GM23338 (cell line): ENCODE measurements around the gene KEL. TPM values are rescaled to one million over a fixed set of nuclear protein-coding genes. Genes with fewer than 3 reads are reported as not detected.

Experiments used
- ATAC-seq: fragments of 200-7000 bp; cut with Tn5 transposase; 3 replicates; pipeline ENCODE4 v1.9.1; 2020
- DNase-seq: peaks from one replicate; pipeline ENCODE4 v3.0.0-alpha.2; 2015; ENCODE audit warnings: low spot score
- H2AFZ ChIP-seq: fragments of 200-600 bp; sonication (generic); 2 replicates; pipeline ENCODE4 v1.8.0; 2016; ENCODE audit warnings: antibody characterized with exemption, mild to moderate bottlenecking, moderate library complexity
- H3F3A ChIP-seq: fragments of 200-600 bp; sonication (generic); replicated peaks from 2 replicates; pipeline ENCODE4 v1.8.0; 2017; ENCODE audit warnings: antibody characterized with exemption, mixed run types, low read depth
- H3K27ac ChIP-seq: fragments of 200-600 bp; sonication (generic); 2 replicates; pipeline ENCODE4 v1.6.1; 2016; ENCODE audit warnings: low read depth
- H3K27me3 ChIP-seq: fragments of 200-600 bp; sonication (generic); 2 replicates; pipeline ENCODE4 v1.8.0; 2016; ENCODE audit warnings: mild to moderate bottlenecking, mixed run types, moderate library complexity; ENCODE audit not compliant: insufficient read depth
- H3K36me3 ChIP-seq: fragments of 200-600 bp; sonication (generic); 2 replicates; pipeline ENCODE4 v1.8.0; 2016; ENCODE audit warnings: mild to moderate bottlenecking; ENCODE audit not compliant: insufficient read depth
- H3K4me1 ChIP-seq: fragments of 200-600 bp; sonication (generic); 2 replicates; pipeline ENCODE4 v1.8.0; 2016; ENCODE audit warnings: mild to moderate bottlenecking, moderate library complexity; ENCODE audit not compliant: insufficient read depth
- H3K4me2 ChIP-seq: fragments of 200-600 bp; sonication (generic); 2 replicates; pipeline ENCODE4 v1.7.1; 2017; ENCODE audit warnings: mixed run types
- H3K4me3 ChIP-seq: fragments of 200-600 bp; sonication (generic); 2 replicates; pipeline ENCODE4 v1.6.1; 2016; ENCODE audit warnings: mixed run types
- H3K79me2 ChIP-seq: fragments of 200-600 bp; sonication (generic); replicated peaks from 2 replicates; pipeline ENCODE4 v1.8.0; 2017; ENCODE audit warnings: mild to moderate bottlenecking; ENCODE audit not compliant: insufficient read depth
- H3K9me2 ChIP-seq: fragments of 200-600 bp; sonication (generic); 2 replicates; pipeline ENCODE4 v1.8.0; 2017; ENCODE audit not compliant: insufficient read depth
- H4K20me1 ChIP-seq: fragments of 200-600 bp; sonication (generic); replicated peaks from 2 replicates; pipeline ENCODE4 v1.8.0; 2017; ENCODE audit warnings: mild to moderate bottlenecking; ENCODE audit not compliant: insufficient read depth
- H3K27ac Mint-ChIP-seq: 2 replicates; pipeline ENCODE4 v1.8.0; 2020; ENCODE audit warnings: inconsistent platforms, mild to moderate bottlenecking, moderate library complexity, mixed read lengths
- H3K27me3 Mint-ChIP-seq: 3 replicates; pipeline ENCODE4 v1.8.0; 2022; ENCODE audit warnings: low read depth, mild to moderate bottlenecking, moderate library complexity, mixed read lengths, inconsistent platforms; ENCODE audit not compliant: insufficient read depth, poor library complexity
- H3K36me3 Mint-ChIP-seq: 3 replicates; pipeline ENCODE4 v1.8.0; 2021; ENCODE audit warnings: low read depth, mild to moderate bottlenecking, inconsistent platforms, moderate library complexity, mixed read lengths
- H3K4me1 Mint-ChIP-seq: 3 replicates; pipeline ENCODE4 v1.8.0; 2020; ENCODE audit warnings: mild to moderate bottlenecking, inconsistent platforms, mixed read lengths
- H3K4me3 Mint-ChIP-seq: 3 replicates; pipeline ENCODE4 v1.8.0; 2021; ENCODE audit warnings: moderate library complexity, mild to moderate bottlenecking, inconsistent platforms, mixed read lengths
- H3K9me3 Mint-ChIP-seq: 3 replicates; pipeline ENCODE4 v1.8.0; 2020; ENCODE audit warnings: moderate library complexity, mild to moderate bottlenecking, inconsistent platforms, mixed read lengths
- CREB1 ChIP-seq: fragments of 250-450 bp; sonication (Bioruptor Pico); IDR thresholded peaks from 2 replicates; pipeline ENCODE4 v1.5.0; 2020; ENCODE audit warnings: low read depth, mild to moderate bottlenecking, moderate library complexity
- EZH2 ChIP-seq: fragments of 200-600 bp; sonication (generic); IDR thresholded peaks from one replicate; pipeline ENCODE4 v1.8.0; 2017; ENCODE audit warnings: antibody characterized with exemption, mild to moderate bottlenecking, low read depth; ENCODE audit not compliant: unreplicated experiment
- EZH2phosphoT487 ChIP-seq: fragments of 200-600 bp; sonication (generic); IDR thresholded peaks from one replicate; pipeline ENCODE4 v1.8.1; 2018; ENCODE audit warnings: antibody characterized with exemption; ENCODE audit not compliant: unreplicated experiment
- JUNB ChIP-seq: IDR thresholded peaks from one replicate; pipeline ENCODE4 v1.6.1; 2016; ENCODE audit warnings: antibody characterized with exemption; ENCODE audit not compliant: unreplicated experiment
- NANOG ChIP-seq: IDR thresholded peaks from 2 replicates; pipeline ENCODE4 v1.6.1; 2016; ENCODE audit warnings: antibody characterized with exemption, borderline replicate concordance
- POLR2AphosphoS5 ChIP-seq: IDR thresholded peaks from 2 replicates; pipeline ENCODE4 v1.6.1; 2016; ENCODE audit warnings: antibody characterized with exemption, low read depth
- STAT1 ChIP-seq: IDR thresholded peaks from one replicate; pipeline ENCODE4 v1.6.1; 2016; ENCODE audit warnings: antibody characterized with exemption; ENCODE audit not compliant: unreplicated experiment
- ZNF114 ChIP-seq: fragments of 250-450 bp; sonication (Bioruptor Pico); IDR thresholded peaks from 2 replicates; pipeline ENCODE4 v1.5.0; 2020; ENCODE audit warnings: mild to moderate bottlenecking, moderate library complexity
- ZNF331 ChIP-seq: fragments of 250-450 bp; sonication (Bioruptor Pico); IDR thresholded peaks from 2 replicates; pipeline ENCODE4 v1.5.0; 2020; ENCODE audit warnings: low read depth, mild to moderate bottlenecking, moderate library complexity
- polyA plus RNA-seq: library from polyadenylated mRNA; unstranded; fragments of >200 nt; fragmentation: Nextera tagmentation; extraction: Ambion mirVana; gene quantifications from 2 replicates; pipeline ENCODE4 v1.2.1, GENCODE V29; 2016
- total RNA-seq: library from RNA; depleted of rRNA; stranded (reverse); fragments of >200 nt; shearing (Covaris generic); gene quantifications from 2 replicates; pipeline ENCODE4 v1.2.3, GENCODE V29; 2014; rRNA removed
- TF ChIP-seq, protein P1 (sequence below): IDR thresholded peaks from one replicate; pipeline ENCODE4 v1.6.1; 2018; ENCODE audit warnings: antibody characterized with exemption; ENCODE audit not compliant: unreplicated experiment
- TF ChIP-seq, protein P2 (sequence below): IDR thresholded peaks from 2 replicates; pipeline ENCODE4 v1.6.1; 2016; ENCODE audit warnings: antibody characterized with exemption

Gene KEL
- total and polyA plus RNA-seq, 2 experiments from 2014 or later = 1.2 to 3.6 TPM

- TF ChIP-seq, protein P1, sequence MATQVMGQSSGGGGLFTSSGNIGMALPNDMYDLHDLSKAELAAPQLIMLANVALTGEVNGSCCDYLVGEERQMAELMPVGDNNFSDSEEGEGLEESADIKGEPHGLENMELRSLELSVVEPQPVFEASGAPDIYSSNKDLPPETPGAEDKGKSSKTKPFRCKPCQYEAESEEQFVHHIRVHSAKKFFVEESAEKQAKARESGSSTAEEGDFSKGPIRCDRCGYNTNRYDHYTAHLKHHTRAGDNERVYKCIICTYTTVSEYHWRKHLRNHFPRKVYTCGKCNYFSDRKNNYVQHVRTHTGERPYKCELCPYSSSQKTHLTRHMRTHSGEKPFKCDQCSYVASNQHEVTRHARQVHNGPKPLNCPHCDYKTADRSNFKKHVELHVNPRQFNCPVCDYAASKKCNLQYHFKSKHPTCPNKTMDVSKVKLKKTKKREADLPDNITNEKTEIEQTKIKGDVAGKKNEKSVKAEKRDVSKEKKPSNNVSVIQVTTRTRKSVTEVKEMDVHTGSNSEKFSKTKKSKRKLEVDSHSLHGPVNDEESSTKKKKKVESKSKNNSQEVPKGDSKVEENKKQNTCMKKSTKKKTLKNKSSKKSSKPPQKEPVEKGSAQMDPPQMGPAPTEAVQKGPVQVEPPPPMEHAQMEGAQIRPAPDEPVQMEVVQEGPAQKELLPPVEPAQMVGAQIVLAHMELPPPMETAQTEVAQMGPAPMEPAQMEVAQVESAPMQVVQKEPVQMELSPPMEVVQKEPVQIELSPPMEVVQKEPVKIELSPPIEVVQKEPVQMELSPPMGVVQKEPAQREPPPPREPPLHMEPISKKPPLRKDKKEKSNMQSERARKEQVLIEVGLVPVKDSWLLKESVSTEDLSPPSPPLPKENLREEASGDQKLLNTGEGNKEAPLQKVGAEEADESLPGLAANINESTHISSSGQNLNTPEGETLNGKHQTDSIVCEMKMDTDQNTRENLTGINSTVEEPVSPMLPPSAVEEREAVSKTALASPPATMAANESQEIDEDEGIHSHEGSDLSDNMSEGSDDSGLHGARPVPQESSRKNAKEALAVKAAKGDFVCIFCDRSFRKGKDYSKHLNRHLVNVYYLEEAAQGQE = no peak
- TF ChIP-seq ZNF331 (no peak), ZNF114 (CRISPR knock-in tag) (no peak), EZH2 (no peak), JUNB (no peak), EZH2phosphoT487 (no peak), POLR2AphosphoS5 (no peak), CREB1 (no peak), STAT1 (no peak), NANOG (no peak)
- TF ChIP-seq, protein P2, sequence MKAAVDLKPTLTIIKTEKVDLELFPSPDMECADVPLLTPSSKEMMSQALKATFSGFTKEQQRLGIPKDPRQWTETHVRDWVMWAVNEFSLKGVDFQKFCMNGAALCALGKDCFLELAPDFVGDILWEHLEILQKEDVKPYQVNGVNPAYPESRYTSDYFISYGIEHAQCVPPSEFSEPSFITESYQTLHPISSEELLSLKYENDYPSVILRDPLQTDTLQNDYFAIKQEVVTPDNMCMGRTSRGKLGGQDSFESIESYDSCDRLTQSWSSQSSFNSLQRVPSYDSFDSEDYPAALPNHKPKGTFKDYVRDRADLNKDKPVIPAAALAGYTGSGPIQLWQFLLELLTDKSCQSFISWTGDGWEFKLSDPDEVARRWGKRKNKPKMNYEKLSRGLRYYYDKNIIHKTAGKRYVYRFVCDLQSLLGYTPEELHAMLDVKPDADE = no peak
- H3K4me2 ChIP-seq = no peak overlapping the region
- no peak overlapping the region; the same call in 1 of the 2 replicates for H2AFZ ChIP-seq
- Mint-ChIP-seq H3K36me3 (no peaks in the 10 kb centered on the region; the same call in 2 of the 3 replicates), H3K27ac (no peak overlapping the region), H3K27me3 (peaks cover 5% of the 10 kb centered on the region), H3K4me1 (peaks cover 2% of the 10 kb centered on the region; the same call in 1 of the 3 replicates), H3K9me3 (peaks cover 5% of the 10 kb centered on the region; the same call in 2 of the 3 replicates), H3K4me3 (no peak overlapping the region)
- ATAC-seq = no peak
- H3K27me3 ChIP-seq = no peaks in the 10 kb centered on the region
- H3F3A ChIP-seq = no peaks in the 10 kb centered on the region
- H3K27ac ChIP-seq = no peak overlapping the region
- DNase-seq = no peak
- H3K4me3 ChIP-seq = no peak overlapping the region
- no peaks in the 10 kb centered on the region for H3K79me2 ChIP-seq
- H3K9me2 ChIP-seq = no peaks in the 10 kb centered on the region
- no peaks in the 10 kb centered on the region for H3K36me3 ChIP-seq
- H3K4me1 ChIP-seq = no peaks in the 10 kb centered on the region
- H4K20me1 ChIP-seq = no peaks in the 10 kb centered on the region
Measured at GRCh38 chr7:142891490-142892082, 70.6 kb downstream of the KEL start.

Other genes starting within 250 kb of the KEL start
- gene PRSS1, start 212.9 kb downstream of the KEL start, total RNA-seq = not detected in 2 replicates
- gene PRSS1, start 212.9 kb downstream of the KEL start, polyA plus RNA-seq = not detected in 2 replicates
- not detected in 2 replicates for gene PRSS2, start 191.4 kb downstream of the KEL start, total RNA-seq
- gene PRSS2, start 191.4 kb downstream of the KEL start, polyA plus RNA-seq = not detected in 2 replicates
- 18.1 and 20.8 TPM in 2 replicates for gene EPHB6, start 107.3 kb downstream of the KEL start, total RNA-seq
- gene EPHB6, start 107.3 kb downstream of the KEL start, polyA plus RNA-seq = 27.5 and 33.2 TPM in 2 replicates
- 0.43 and 0.80 TPM in 2 replicates for gene TRPV6, start 76.6 kb downstream of the KEL start, total RNA-seq
- gene TRPV6, start 76.6 kb downstream of the KEL start, polyA plus RNA-seq = 0.08 and 0.17 TPM in 2 replicates
- gene TRPV5, start 28.6 kb downstream of the KEL start, total RNA-seq = not detected in 2 replicates
- not detected in 2 replicates for gene TRPV5, start 28.6 kb downstream of the KEL start, polyA plus RNA-seq
- not detected in 2 replicates for gene LLCFC1, start 22.9 kb downstream of the KEL start, total RNA-seq
- gene LLCFC1, start 22.9 kb downstream of the KEL start, polyA plus RNA-seq = not detected in 2 replicates
- 2.6 TPM in 1 of 2 replicates, not detected in the other for gene OR9A2, start 64.8 kb upstream of the KEL start, total RNA-seq
- gene OR9A2, start 64.8 kb upstream of the KEL start, polyA plus RNA-seq = not detected in 2 replicates
- not detected in 2 replicates for gene OR6V1, start 90.0 kb upstream of the KEL start, total RNA-seq
- not detected in 2 replicates for gene OR6V1, start 90.0 kb upstream of the KEL start, polyA plus RNA-seq
- not detected in 2 replicates for gene PIP, start 169.7 kb upstream of the KEL start, total RNA-seq
- gene PIP, start 169.7 kb upstream of the KEL start, polyA plus RNA-seq = not detected in 2 replicates
- 0.21 TPM in 1 of 2 replicates, not detected in the other for gene TAS2R39, start 221.1 kb upstream of the KEL start, total RNA-seq
- gene TAS2R39, start 221.1 kb upstream of the KEL start, polyA plus RNA-seq = not detected in 2 replicates